Spinal cord (tissue), 10 donors: ENCODE measurements around the gene CDK13. TPM values are rescaled to one million over a fixed set of nuclear protein-coding genes. Genes with fewer than 3 reads are reported as not detected.
A peak's percentile ranks its signal among the peaks of the same experiment; 100 is the strongest.

Experiments used
- DNase-seq, 6 donors: peaks; one replicate each; pipeline versions ENCODE4 v3.0.0 to v3.0.0-alpha.2; 2013 to 2015; ENCODE audit warnings: low spot score in 6 of 6, low read depth in 4 of 6
- H3K27ac ChIP-seq: one replicate; pipeline ENCODE4 v1.5.1; 2013; ENCODE audit warnings: low read depth, low read length, control low read depth
- H3K27me3 ChIP-seq: one replicate; pipeline ENCODE4 v1.6.1; 2013; ENCODE audit warnings: low read length; ENCODE audit not compliant: control insufficient read depth, insufficient read depth
- H3K36me3 ChIP-seq: one replicate; pipeline ENCODE4 v1.6.1; 2013; ENCODE audit warnings: low read length; ENCODE audit not compliant: control insufficient read depth, insufficient read depth
- H3K4me1 ChIP-seq: one replicate; pipeline ENCODE4 v1.6.1; 2013; ENCODE audit warnings: low read length; ENCODE audit not compliant: control insufficient read depth, insufficient read depth
- H3K4me3 ChIP-seq: one replicate; pipeline ENCODE4 v1.5.1; 2013; ENCODE audit warnings: low read depth, low read length, control low read depth
- H3K9me3 ChIP-seq: one replicate; pipeline ENCODE4 v1.6.1; 2013; ENCODE audit warnings: low read length; ENCODE audit not compliant: control insufficient read depth, insufficient read depth
- WGBS: methylation state at CpG from one replicate; pipeline ENCODE4 v1.1.5; 2013; ENCODE audit warnings: missing lambda C conversion rate; ENCODE audit not compliant: insufficient coverage; 5-methylcytosine and 5-hydroxymethylcytosine counted together
- polyA plus RNA-seq, 2 donors: library from polyadenylated mRNA; unstranded; fragments of 120-200 nt; gene quantifications; one replicate each; pipeline ENCODE4 v1.2.1, GENCODE V29; 2013; ENCODE audit not compliant: insufficient read length in 2 of 2
- total RNA-seq, 2 donors: library from RNA; depleted of rRNA in 1 of 2; stranded (reverse); fragments of 120-200 nt in 1 of 2; fragments of >200 nt in 1 of 2; gene quantifications; one replicate each; pipeline versions ENCODE4 v1.2.3 to v1.2.4, GENCODE V29; 2013 to 2014
- donor health status: healthy.

CDK13 gene
- total and polyA plus RNA-seq, 4 donors, result 43.9 to 94.7 (median 58.1) TPM

DNA sequence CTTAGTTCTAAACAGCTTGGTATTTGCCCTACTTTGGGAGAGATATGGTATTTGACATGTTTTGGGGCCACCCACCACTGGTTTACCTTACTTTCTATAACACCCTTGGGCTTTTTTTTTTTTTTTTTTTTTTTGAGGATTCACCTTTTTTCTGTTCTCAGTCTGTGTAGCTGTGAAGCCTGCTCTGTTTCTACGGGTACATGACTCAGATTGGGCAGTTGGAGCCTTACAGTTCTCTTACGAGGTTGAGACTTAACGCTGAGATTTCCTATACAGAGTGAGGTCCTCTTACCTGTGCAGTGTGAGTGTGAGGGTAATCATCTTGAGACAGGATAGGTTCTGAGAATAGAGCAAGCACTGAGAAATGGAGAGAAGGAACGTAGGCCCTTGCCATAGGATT, 77.5 kb downstream of the CDK13 start:
- no peaks in the 10 kb centered on the region for H3K4me1 ChIP-seq
- no peaks in the 10 kb centered on the region for H3K9me3 ChIP-seq
- no peak overlapping the region for H3K4me3 ChIP-seq
- H3K27ac ChIP-seq, result no peak overlapping the region
- H3K27me3 ChIP-seq, result no peaks in the 10 kb centered on the region
- H3K36me3 ChIP-seq, result peaks cover 8% of the 10 kb centered on the region
- WGBS, result 100% methylated on average over 3 of the region's 4 CpGs
- no peak for DNase-seq

DNA sequence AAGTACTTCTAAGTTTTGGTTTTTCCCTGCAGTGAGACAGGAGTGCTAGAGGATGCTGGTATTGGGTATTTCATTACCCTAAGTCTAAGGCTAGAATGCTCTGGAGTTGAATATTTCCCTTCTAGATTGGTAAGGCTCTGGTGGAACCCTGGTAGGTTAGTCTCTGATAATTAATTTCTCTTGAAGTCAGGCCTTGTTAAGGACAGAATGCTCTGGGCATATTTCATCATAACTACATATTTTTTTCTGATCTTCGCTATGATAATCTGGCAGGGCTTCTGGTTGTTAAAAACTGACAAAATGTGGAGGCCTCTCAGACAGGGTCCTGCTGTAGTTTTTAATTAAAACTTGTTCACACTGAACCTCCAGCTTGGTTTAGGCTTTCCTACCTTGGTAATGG, 83.8 kb downstream of the CDK13 start:
- Histone ChIP-seq H3K9me3 (peaks cover 3% of the 10 kb centered on the region), H3K4me3 (no peak overlapping the region), H3K27me3 (no peaks in the 10 kb centered on the region), H3K27ac (no peak overlapping the region), H3K36me3 (no peaks in the 10 kb centered on the region), H3K4me1 (no peaks in the 10 kb centered on the region)
- DNase-seq, result no peak
- no CpG with 5 or more reads among the region's 1 CpG for WGBS

- H3K4me3 ChIP-seq, result no peak overlapping the region
- H3K9me3 ChIP-seq, result peaks cover 3% of the 10 kb centered on the region
- no peak for DNase-seq
- no peaks in the 10 kb centered on the region for H3K27me3 ChIP-seq
- H3K27ac ChIP-seq, result no peak overlapping the region
- H3K36me3 ChIP-seq, result peaks cover 8% of the 10 kb centered on the region
- no CpG with 5 or more reads among the region's 2 CpGs for WGBS
- H3K4me1 ChIP-seq, result no peaks in the 10 kb centered on the region
Observed at GRCh38 chr7:40041456-40041855, 91.4 kb downstream of the CDK13 start.

- no peaks in the 10 kb centered on the region for H3K9me3 ChIP-seq
- H3K27ac ChIP-seq, result no peak overlapping the region
- 92% methylated on average over 2 of the region's 2 CpGs for WGBS
- no peak for DNase-seq
- no peaks in the 10 kb centered on the region for H3K27me3 ChIP-seq
- no peaks in the 10 kb centered on the region for H3K4me1 ChIP-seq
- peaks cover 8% of the 10 kb centered on the region for H3K36me3 ChIP-seq
- no peak overlapping the region for H3K4me3 ChIP-seq
Observed at GRCh38 chr7:40043164-40043563, 93.1 kb downstream of the CDK13 start.

DNA sequence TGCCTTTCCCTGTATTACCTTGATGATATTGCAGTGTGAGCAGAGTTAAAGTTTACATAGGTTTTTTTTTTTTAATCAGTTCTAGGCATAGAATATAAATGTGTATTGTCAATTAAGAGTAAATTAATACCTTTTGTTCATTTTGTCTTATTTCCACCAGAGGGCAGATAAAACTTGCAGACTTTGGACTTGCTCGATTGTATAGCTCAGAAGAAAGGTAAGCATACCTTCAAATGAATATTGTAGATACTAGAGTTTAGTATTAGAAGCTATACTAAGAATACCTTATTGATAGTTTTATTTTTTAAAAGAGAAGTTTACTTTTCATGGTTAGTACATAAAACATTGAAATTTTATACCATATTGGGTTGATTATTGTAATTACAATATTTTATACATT, 97.6 kb downstream of the CDK13 start:
- no peaks in the 10 kb centered on the region for H3K27me3 ChIP-seq
- no peak overlapping the region for H3K4me3 ChIP-seq
- H3K27ac ChIP-seq, result no peak overlapping the region
- no peaks in the 10 kb centered on the region for H3K4me1 ChIP-seq
- no CpG with 5 or more reads among the region's 1 CpG for WGBS
- H3K36me3 ChIP-seq, result peaks cover 2% of the 10 kb centered on the region
- no peaks in the 10 kb centered on the region for H3K9me3 ChIP-seq
- no peak for DNase-seq

- H3K4me3 ChIP-seq, result no peak overlapping the region
- WGBS, result 32% methylated on average over 2 of the region's 2 CpGs
- DNase-seq, result peak in 2 of 6 donors; percentile 8 to 55
Observed at GRCh38 chr7:40057292-40057691, 107.2 kb downstream of the CDK13 start.

DNA sequence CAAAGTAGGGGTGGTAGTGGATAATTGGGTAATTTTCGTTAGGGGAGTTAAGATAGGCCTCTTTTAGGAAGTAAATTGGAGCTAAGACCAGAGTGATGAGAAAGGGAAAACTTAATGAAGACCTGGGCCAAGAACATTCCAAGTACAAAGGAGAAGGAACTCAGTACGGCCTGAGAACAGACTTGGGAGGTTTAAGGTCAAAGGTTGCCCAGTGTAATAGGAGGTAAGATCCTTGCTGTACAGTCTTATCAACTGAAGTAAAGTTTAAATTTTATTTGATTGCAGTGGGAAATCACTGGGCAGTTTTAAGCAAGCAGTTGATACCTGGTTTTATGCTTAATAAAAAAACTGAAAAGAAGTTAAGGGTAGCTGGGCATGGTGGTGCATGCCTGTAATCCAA, 108.0 kb downstream of the CDK13 start:
- Histone ChIP-seq H3K4me3 (no peak overlapping the region), H3K27ac (no peak overlapping the region), H3K36me3 (no peaks in the 10 kb centered on the region), H3K9me3 (no peaks in the 10 kb centered on the region), H3K4me1 (no peaks in the 10 kb centered on the region), H3K27me3 (no peaks in the 10 kb centered on the region)
- WGBS, result 68% methylated on average over 2 of the region's 2 CpGs
- DNase-seq, result no peak

More at GRCh38 chr7:40057292-40057691, 107.2 kb downstream of the CDK13 start:
- Histone ChIP-seq H3K27ac (no peak overlapping the region), H3K36me3 (no peaks in the 10 kb centered on the region), H3K4me1 (no peaks in the 10 kb centered on the region), H3K27me3 (no peaks in the 10 kb centered on the region), H3K9me3 (no peaks in the 10 kb centered on the region)

DNA sequence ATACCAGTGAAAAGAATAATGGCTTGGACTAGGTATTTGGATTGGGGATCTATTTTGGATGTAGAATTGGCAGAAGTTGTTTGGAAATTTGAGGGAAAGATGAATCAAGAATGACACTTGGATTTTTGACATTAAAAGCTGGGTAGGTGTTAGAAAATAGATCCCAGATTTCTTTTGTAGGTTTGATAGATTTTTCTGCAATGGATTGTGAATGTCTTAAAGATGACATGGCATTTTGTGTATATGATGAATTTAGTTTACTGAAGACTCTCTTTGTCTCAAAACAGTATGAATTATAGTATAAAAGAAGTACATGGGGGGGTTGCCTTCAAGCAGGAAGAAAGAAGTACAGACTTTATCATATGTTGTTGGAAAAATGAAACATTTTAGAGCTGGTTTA, 108.6 kb downstream of the CDK13 start:
- Histone ChIP-seq H3K36me3 (no peaks in the 10 kb centered on the region), H3K4me1 (no peaks in the 10 kb centered on the region), H3K27me3 (no peaks in the 10 kb centered on the region), H3K9me3 (no peaks in the 10 kb centered on the region), H3K4me3 (no peak overlapping the region), H3K27ac (no peak overlapping the region)
- no peak for DNase-seq

DNA sequence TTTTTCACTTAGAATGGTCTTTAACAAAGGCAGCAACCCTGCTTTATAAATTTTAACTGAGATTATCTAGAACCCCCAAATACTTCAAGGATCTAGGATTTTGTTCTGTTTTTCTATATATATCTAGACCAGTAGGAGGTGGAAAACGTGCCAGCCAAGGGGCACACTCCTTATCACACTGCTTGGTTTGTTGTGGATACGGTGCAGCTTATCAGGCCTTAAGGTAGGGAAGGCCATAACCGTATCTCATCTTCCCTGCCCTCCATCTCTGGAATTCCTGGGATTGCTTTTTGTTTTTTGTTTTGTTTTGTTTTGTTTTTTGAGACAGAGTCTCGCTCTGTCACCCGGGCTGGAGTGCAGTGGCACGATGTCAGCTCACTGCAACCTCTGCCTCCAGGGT, 109.0 kb downstream of the CDK13 start:
- 95% methylated on average over 3 of the region's 6 CpGs for WGBS
- Histone ChIP-seq H3K4me3 (no peak overlapping the region), H3K36me3 (no peaks in the 10 kb centered on the region), H3K9me3 (no peaks in the 10 kb centered on the region), H3K27me3 (no peaks in the 10 kb centered on the region), H3K4me1 (no peaks in the 10 kb centered on the region), H3K27ac (no peak overlapping the region)
- DNase-seq, result no peak

DNA sequence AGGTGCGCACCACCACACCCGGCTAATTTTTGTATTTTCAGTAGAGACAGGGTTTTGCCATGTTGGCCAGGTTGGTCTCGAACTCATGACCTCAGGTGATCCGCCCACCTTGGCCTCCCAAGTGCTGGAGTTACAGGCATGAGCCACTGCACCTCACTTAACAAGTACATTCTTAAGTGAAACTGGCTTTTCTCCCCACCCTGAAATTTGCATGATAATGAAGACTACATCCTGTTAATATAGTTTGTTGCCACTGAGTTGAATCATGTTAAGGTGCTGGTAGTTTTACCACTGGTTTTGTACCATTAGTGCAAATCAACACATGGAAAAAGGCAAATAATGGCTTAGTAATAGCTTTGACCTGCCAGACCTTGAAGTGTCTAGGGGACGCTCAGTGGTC, 122.2 kb downstream of the CDK13 start:
- Histone ChIP-seq H3K27ac (no peak overlapping the region), H3K4me3 (no peak overlapping the region), H3K4me1 (no peaks in the 10 kb centered on the region), H3K27me3 (no peaks in the 10 kb centered on the region), H3K36me3 (peaks cover 4% of the 10 kb centered on the region), H3K9me3 (no peaks in the 10 kb centered on the region)
- WGBS, result 100% methylated on average over 3 of the region's 5 CpGs
- DNase-seq, result no peak
